ENCODE measurements around the gene COMMD9. TPM values are rescaled to one million over a fixed set of nuclear protein-coding genes. Genes with fewer than 3 reads are reported as not detected.

Gene COMMD9
- total RNA-seq, 1 donor from 2014 or later, result 72.2 TPM

GRCh38 chr11:36308577-36308976, 19.4 kb upstream of the COMMD9 start:
- Mint-ChIP-seq H3K36me3 (ENCODE audit: unreplicated experiment) (no peaks in the 10 kb centered on the region), H3K9me3 (ENCODE audit: unreplicated experiment) (peaks cover 3% of the 10 kb centered on the region), H3K27me3 (ENCODE audit: unreplicated experiment) (peaks cover 5% of the 10 kb centered on the region), H3K27ac (ENCODE audit: unreplicated experiment) (no peak overlapping the region), H3K4me3 (ENCODE audit: unreplicated experiment) (no peak overlapping the region), H3K4me1 (ENCODE audit: low read depth, unreplicated experiment) (no peaks in the 10 kb centered on the region)
- TF ChIP-seq CTCF (IDR thresholded peaks at IDR 0.05; ENCODE audit: partially characterized antibody, unreplicated experiment), result no peak
- no peak for DNase-seq

GRCh38 chr11:36306888-36307287, 17.7 kb upstream of the COMMD9 start:
- DNase-seq, result no peak
- TF ChIP-seq CTCF (IDR thresholded peaks at IDR 0.05; ENCODE audit: partially characterized antibody, unreplicated experiment), result no peak
- Mint-ChIP-seq H3K36me3 (ENCODE audit: unreplicated experiment) (no peaks in the 10 kb centered on the region), H3K27ac (ENCODE audit: unreplicated experiment) (no peak overlapping the region), H3K27me3 (ENCODE audit: unreplicated experiment) (peaks cover 5% of the 10 kb centered on the region), H3K9me3 (ENCODE audit: unreplicated experiment) (peaks cover 2% of the 10 kb centered on the region), H3K4me3 (ENCODE audit: unreplicated experiment) (no peak overlapping the region), H3K4me1 (ENCODE audit: low read depth, unreplicated experiment) (no peaks in the 10 kb centered on the region)

- Mint-ChIP-seq H3K4me3 (ENCODE audit: unreplicated experiment) (no peak overlapping the region), H3K27me3 (ENCODE audit: unreplicated experiment) (peaks cover 3% of the 10 kb centered on the region), H3K27ac (ENCODE audit: unreplicated experiment) (no peak overlapping the region), H3K4me1 (ENCODE audit: low read depth, unreplicated experiment) (no peaks in the 10 kb centered on the region), H3K9me3 (ENCODE audit: unreplicated experiment) (peaks cover under 1% of the 10 kb centered on the region), H3K36me3 (ENCODE audit: unreplicated experiment) (no peaks in the 10 kb centered on the region)
- TF ChIP-seq CTCF (IDR thresholded peaks at IDR 0.05; ENCODE audit: partially characterized antibody, unreplicated experiment), result no peak
- DNase-seq, result no peak
These were observed 15.8 kb upstream of the COMMD9 start for GRCh38 chr11:36305047-36305446.

- Mint-ChIP-seq H3K9me3 (ENCODE audit: unreplicated experiment) (peaks cover 2% of the 10 kb centered on the region), H3K4me3 (ENCODE audit: unreplicated experiment) (no peak overlapping the region), H3K27me3 (ENCODE audit: unreplicated experiment) (peaks cover 3% of the 10 kb centered on the region), H3K4me1 (ENCODE audit: low read depth, unreplicated experiment) (no peaks in the 10 kb centered on the region), H3K36me3 (ENCODE audit: unreplicated experiment) (no peaks in the 10 kb centered on the region), H3K27ac (ENCODE audit: unreplicated experiment) (no peak overlapping the region)
- no peak for DNase-seq
- no peak for TF ChIP-seq CTCF (IDR thresholded peaks at IDR 0.05; ENCODE audit: partially characterized antibody, unreplicated experiment)
These were observed 15.1 kb upstream of the COMMD9 start for GRCh38 chr11:36304351-36304750.

- no peak for DNase-seq
- Mint-ChIP-seq H3K27me3 (ENCODE audit: unreplicated experiment) (no peaks in the 10 kb centered on the region), H3K27ac (ENCODE audit: unreplicated experiment) (no peak overlapping the region), H3K4me3 (ENCODE audit: unreplicated experiment) (no peak overlapping the region), H3K9me3 (ENCODE audit: unreplicated experiment) (peaks cover 2% of the 10 kb centered on the region), H3K4me1 (ENCODE audit: low read depth, unreplicated experiment) (no peaks in the 10 kb centered on the region), H3K36me3 (ENCODE audit: unreplicated experiment) (no peaks in the 10 kb centered on the region)
- TF ChIP-seq CTCF (IDR thresholded peaks at IDR 0.05; ENCODE audit: partially characterized antibody, unreplicated experiment), result no peak
These were observed 11.4 kb upstream of the COMMD9 start for GRCh38 chr11:36300650-36301049.

Data from glutamatergic neuron (in vitro differentiated cells).